Superior temporal gyrus (tissue), 1 donor: ENCODE results near the gene CFL2.

Experiments used
- DNase-seq: peaks from one replicate; pipeline ENCODE4 v3.0.0-alpha.2; 2016; ENCODE audit errors: extremely low spot score

CFL2 gene

GRCh38 chr14:34676516-34677211, 37.7 kb downstream of the CFL2 start:
- peak; percentile 34 for DNase-seq

GRCh38 chr14:34673702-34674101, 40.7 kb downstream of the CFL2 start:
- DNase-seq, result no peak

GRCh38 chr14:34671716-34672115, 42.7 kb downstream of the CFL2 start:
- DNase-seq, result no peak

- no peak for DNase-seq
Measured at GRCh38 chr14:34668111-34668510, 46.3 kb downstream of the CFL2 start.

- no peak for DNase-seq
Measured at GRCh38 chr14:34667007-34667406, 47.4 kb downstream of the CFL2 start.

- no peak for DNase-seq
Measured at GRCh38 chr14:34665785-34666435, 48.5 kb downstream of the CFL2 start.

GRCh38 chr14:34662561-34663088, 51.8 kb downstream of the CFL2 start:
- no peak for DNase-seq

GRCh38 chr14:34660796-34661195, 53.6 kb downstream of the CFL2 start:
- no peak for DNase-seq
